SK-N-SH (cell line): Measurements from ENCODE around the gene TKTL1. TPM values are rescaled to one million over a fixed set of nuclear protein-coding genes. Genes with fewer than 3 reads are reported as not detected.
A peak's percentile ranks its signal among the peaks of the same experiment; 100 is the strongest.

Experiments
- CTCF ChIA-PET: fragments of 300-600, 350-600 bp; formaldehyde crosslinking; extraction: SDS; loops from one replicate; lab custom pipeline; 2021; lab: Yijun Ruan, JAX
- POLR2A ChIA-PET: fragments of 350-600 bp; sonication (Branson Sonifier 250); formaldehyde crosslinking; extraction: SDS; loops from one replicate; lab custom pipeline; 2020; ENCODE audit warnings: antibody characterized with exemption, inconsistent platforms; lab: Yijun Ruan, JAX
- DNase-seq: peaks from one replicate; pipeline ENCODE4 v3.0.0; 2012
- H2AFZ ChIP-seq: fragments of 200-600 bp; sonication (generic); 2 replicates; pipeline ENCODE4 v1.8.1; 2016; ENCODE audit warnings: antibody characterized with exemption, mild to moderate bottlenecking, low read depth
- H3F3A ChIP-seq: fragments of 200-600 bp; sonication (generic); replicated peaks from 2 replicates; pipeline ENCODE3; 2016; ENCODE audit warnings: antibody characterized with exemption, mild to moderate bottlenecking; ENCODE audit not compliant: insufficient read depth
- H3K27ac ChIP-seq, 2 experiments: fragments of 200-500 bp in 1 of 2; fragments of 200-600 bp in 1 of 2; sonication (Bioruptor generic) in 1 of 2; sonication (generic), shearing (Covaris generic) in 1 of 2; 2 replicates each; pipeline versions ENCODE4 v1.5.1 to v1.6.1; 2014 to 2016; ENCODE audit warnings: low read depth in 2 of 2, inconsistent platforms in 1 of 2, low read length in 1 of 2, mild to moderate bottlenecking in 1 of 2, mixed read lengths in 1 of 2
- H3K27me3 ChIP-seq: fragments of 200-600 bp; sonication (generic), shearing (Covaris generic); 2 replicates; pipeline ENCODE4 v1.6.1; 2016; ENCODE audit warnings: mixed run types; ENCODE audit not compliant: insufficient read depth
- H3K36me3 ChIP-seq, 2 experiments: fragments of 200-500 bp in 1 of 2; fragments of 200-600 bp in 1 of 2; sonication (Bioruptor generic) in 1 of 2; sonication (generic) in 1 of 2; replicated peaks in 1 of 2; 2 replicates each; pipeline versions ENCODE3 to v1.5.1; 2014 to 2016; ENCODE audit warnings: low read length in 1 of 2, mild to moderate bottlenecking in 1 of 2; ENCODE audit not compliant: insufficient read depth in 2 of 2, control insufficient read depth in 1 of 2
- H3K4me1 ChIP-seq, 2 experiments: fragments of 200-500 bp in 1 of 2; fragments of 200-600 bp in 1 of 2; sonication (Bioruptor generic) in 1 of 2; sonication (generic), shearing (Covaris generic) in 1 of 2; 2 replicates each; pipeline versions ENCODE4 v1.5.1 to v1.6.1; 2014 to 2016; ENCODE audit warnings: low read depth in 1 of 2, low read length in 1 of 2, mixed run types in 1 of 2; ENCODE audit not compliant: insufficient read depth in 2 of 2, control insufficient read depth in 1 of 2
- H3K4me2 ChIP-seq: fragments of 200-600 bp; sonication (generic), shearing (Covaris generic); 2 replicates; pipeline ENCODE4 v1.6.1; 2017; ENCODE audit warnings: mixed run types
- H3K4me3 ChIP-seq, 2 experiments: fragments of 200-500 bp in 1 of 2; fragments of 200-600 bp in 1 of 2; sonication (Bioruptor generic) in 1 of 2; sonication (generic), shearing (Covaris generic) in 1 of 2; 2 replicates each; pipeline versions ENCODE4 v1.5.1 to v1.8.1; 2014 to 2016; ENCODE audit warnings: low read depth in 2 of 2, inconsistent platforms in 1 of 2, low read length in 1 of 2, mild to moderate bottlenecking in 1 of 2, mixed read lengths in 1 of 2, moderate library complexity in 1 of 2
- H3K79me2 ChIP-seq: fragments of 200-600 bp; sonication (generic); 2 replicates; pipeline ENCODE4 v1.8.1; 2017; ENCODE audit warnings: mild to moderate bottlenecking; ENCODE audit not compliant: insufficient read depth
- H3K9ac ChIP-seq: fragments of 200-600 bp; sonication (generic); 2 replicates; pipeline ENCODE4 v1.6.1; 2017; ENCODE audit warnings: mixed run types
- H3K9me2 ChIP-seq: fragments of 200-600 bp; sonication (generic); 2 replicates; pipeline ENCODE4 v1.6.1; 2017; ENCODE audit warnings: mixed run types
- H3K9me3 ChIP-seq: fragments of 200-600 bp; sonication (generic); 2 replicates; pipeline ENCODE4 v1.6.1; 2017; ENCODE audit warnings: mixed run types, mild to moderate bottlenecking, moderate library complexity
- H4K20me1 ChIP-seq: fragments of 200-600 bp; sonication (generic); 2 replicates; pipeline ENCODE4 v1.6.1; 2017; ENCODE audit warnings: mild to moderate bottlenecking, mixed run types; ENCODE audit not compliant: insufficient read depth
- CTCF ChIP-seq: fragments of 200-600 bp; sonication (generic); IDR thresholded peaks from 2 replicates; pipeline ENCODE4 v1.6.1; 2017; ENCODE audit warnings: antibody characterized with exemption, mild to moderate bottlenecking, moderate library complexity
- ELF1 ChIP-seq: IDR thresholded peaks from 2 replicates; pipeline ENCODE4 v1.4.0; 2012
- MXI1 ChIP-seq: IDR thresholded peaks from 2 replicates; pipeline ENCODE4 v1.6.1; 2012; ENCODE audit warnings: mild to moderate bottlenecking, low read depth, low read length, improper control_type of control experiment
- NFIC ChIP-seq: IDR thresholded peaks from 2 replicates; pipeline ENCODE4 v1.4.0; 2012; ENCODE audit warnings: borderline replicate concordance
- RFX5 ChIP-seq: IDR thresholded peaks from 2 replicates; pipeline ENCODE4 v1.6.1; 2012; ENCODE audit warnings: mild to moderate bottlenecking, improper control_type of control experiment, low read length
- WGBS: methylation state at CpG from one replicate; pipeline ENCODE4 v1.1.6; 2017; ENCODE audit warnings: low lambda C conversion rate; 5-methylcytosine and 5-hydroxymethylcytosine counted together
- polyA plus RNA-seq, 3 experiments: library from polyadenylated mRNA; depleted of rRNA; stranded (reverse); fragments of >200 nt; gene quantifications; 2 replicates each; pipeline ENCODE4 v1.2.3, GENCODE V29; 2012
- TF ChIP-seq, protein P1 (sequence below): IDR thresholded peaks from 2 replicates; pipeline ENCODE4 v1.6.1; 2012; ENCODE audit warnings: mild to moderate bottlenecking, low read depth, low read length, moderate library complexity

TKTL1 gene
- polyA plus RNA-seq, 1 of the 3 experiments (the other 2 are of a cell fraction): not detected

DNA sequence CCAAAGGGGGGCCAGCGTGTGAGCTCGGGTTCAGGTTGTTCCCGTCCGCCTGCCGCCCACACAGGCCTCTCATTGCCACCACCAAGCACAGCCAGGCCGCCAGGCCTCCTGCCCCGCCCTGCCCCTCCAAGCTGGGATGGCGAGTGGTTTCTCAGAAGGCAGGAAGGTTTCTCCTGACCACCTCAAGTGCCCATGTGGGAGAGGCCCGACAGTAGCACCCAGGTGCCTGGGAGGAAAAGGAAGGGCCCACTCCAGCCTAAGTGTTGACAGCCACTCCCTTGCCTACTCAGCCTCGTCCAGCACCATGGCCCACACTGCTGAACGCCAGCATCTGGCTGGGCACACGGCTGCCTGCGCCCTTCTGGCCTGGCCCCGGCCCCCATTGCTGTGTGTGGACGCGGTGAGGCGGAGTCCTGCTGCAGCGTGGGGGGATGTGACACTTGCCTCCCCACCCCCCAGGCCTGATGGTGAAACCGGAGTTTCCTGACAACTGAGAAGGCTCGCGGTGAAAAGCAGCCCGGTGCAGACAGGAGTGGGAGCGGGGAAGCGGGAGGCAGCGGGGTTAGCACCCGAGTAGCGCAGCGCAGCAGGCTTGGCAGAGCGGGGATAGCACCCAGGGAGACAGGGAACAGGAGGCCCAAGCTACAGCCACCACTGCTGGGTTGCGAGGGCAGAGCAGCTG lies 59.6 kb downstream of the TKTL1 start:
- Histone ChIP-seq H3K4me2 (no peak overlapping the region), H2AFZ (no peak overlapping the region), H3K79me2 (peaks cover 37% of the 10 kb centered on the region), H3K9me3 (no peaks in the 10 kb centered on the region), H4K20me1 (peaks cover 100% of the 10 kb centered on the region), H3K4me1 (no peaks in the 10 kb centered on the region), H3F3A (peaks cover 54% of the 10 kb centered on the region), H3K36me3 (peaks cover 6 to 78% of the 10 kb centered on the region in 2 experiments), H3K9ac (no peak overlapping the region), H3K27ac (no peak overlapping the region), H3K9me2 (no peaks in the 10 kb centered on the region), H3K27me3 (no peaks in the 10 kb centered on the region), H3K4me3 (no peak overlapping the region)
- DNase-seq: no peak
- WGBS: 77% methylated on average over 16 of the region's 30 CpGs
- ChIA-PET POLR2A (no interaction called here), CTCF (interaction anchor here (0.7 kb wide), 1 partner anchor 8 kb away, joined by 3 read pairs; no protein-coding TSS in a partner anchor)
- no peak for TF ChIP-seq RFX5
- no peak for TF ChIP-seq MXI1

DNA sequence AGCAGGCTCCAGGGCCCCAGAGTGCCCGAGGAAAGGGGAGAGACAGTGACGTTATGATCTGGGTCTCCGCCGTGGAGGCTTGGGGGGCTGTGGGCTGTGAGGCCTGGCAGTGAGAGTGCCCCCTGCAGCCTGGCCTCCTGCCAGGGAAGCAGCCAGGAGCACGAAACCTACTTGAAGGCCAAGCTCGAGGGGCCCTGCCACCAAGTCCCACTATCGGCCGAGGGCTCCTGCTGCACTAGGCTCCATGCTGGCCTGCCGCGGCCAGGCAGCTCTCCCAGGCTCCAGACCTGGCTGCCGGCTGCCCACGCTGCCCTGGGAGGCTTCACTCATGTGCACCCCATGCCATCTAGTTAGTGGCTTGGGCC lies 60.2 kb downstream of the TKTL1 start:
- POLR2A ChIA-PET: no interaction called here
- Histone ChIP-seq H3K4me2 (no peak overlapping the region), H3K27ac (no peak overlapping the region), H3K36me3 (peaks cover 6 to 77% of the 10 kb centered on the region in 2 experiments), H3K4me1 (no peaks in the 10 kb centered on the region), H4K20me1 (peaks cover 100% of the 10 kb centered on the region), H3K9me2 (no peaks in the 10 kb centered on the region), H3K27me3 (no peaks in the 10 kb centered on the region), H3K79me2 (peaks cover 42% of the 10 kb centered on the region), H3K4me3 (no peak overlapping the region), H3K9me3 (no peaks in the 10 kb centered on the region), H2AFZ (no peak overlapping the region), H3K9ac (no peak overlapping the region), H3F3A (peaks cover 53% of the 10 kb centered on the region)
- CTCF ChIA-PET: no interaction called here
- no peak for DNase-seq
- TF ChIP-seq CTCF: 0 out of 2 replicates have a peak, but pooled peaks have one; percentile 16
- TF ChIP-seq, protein P1, sequence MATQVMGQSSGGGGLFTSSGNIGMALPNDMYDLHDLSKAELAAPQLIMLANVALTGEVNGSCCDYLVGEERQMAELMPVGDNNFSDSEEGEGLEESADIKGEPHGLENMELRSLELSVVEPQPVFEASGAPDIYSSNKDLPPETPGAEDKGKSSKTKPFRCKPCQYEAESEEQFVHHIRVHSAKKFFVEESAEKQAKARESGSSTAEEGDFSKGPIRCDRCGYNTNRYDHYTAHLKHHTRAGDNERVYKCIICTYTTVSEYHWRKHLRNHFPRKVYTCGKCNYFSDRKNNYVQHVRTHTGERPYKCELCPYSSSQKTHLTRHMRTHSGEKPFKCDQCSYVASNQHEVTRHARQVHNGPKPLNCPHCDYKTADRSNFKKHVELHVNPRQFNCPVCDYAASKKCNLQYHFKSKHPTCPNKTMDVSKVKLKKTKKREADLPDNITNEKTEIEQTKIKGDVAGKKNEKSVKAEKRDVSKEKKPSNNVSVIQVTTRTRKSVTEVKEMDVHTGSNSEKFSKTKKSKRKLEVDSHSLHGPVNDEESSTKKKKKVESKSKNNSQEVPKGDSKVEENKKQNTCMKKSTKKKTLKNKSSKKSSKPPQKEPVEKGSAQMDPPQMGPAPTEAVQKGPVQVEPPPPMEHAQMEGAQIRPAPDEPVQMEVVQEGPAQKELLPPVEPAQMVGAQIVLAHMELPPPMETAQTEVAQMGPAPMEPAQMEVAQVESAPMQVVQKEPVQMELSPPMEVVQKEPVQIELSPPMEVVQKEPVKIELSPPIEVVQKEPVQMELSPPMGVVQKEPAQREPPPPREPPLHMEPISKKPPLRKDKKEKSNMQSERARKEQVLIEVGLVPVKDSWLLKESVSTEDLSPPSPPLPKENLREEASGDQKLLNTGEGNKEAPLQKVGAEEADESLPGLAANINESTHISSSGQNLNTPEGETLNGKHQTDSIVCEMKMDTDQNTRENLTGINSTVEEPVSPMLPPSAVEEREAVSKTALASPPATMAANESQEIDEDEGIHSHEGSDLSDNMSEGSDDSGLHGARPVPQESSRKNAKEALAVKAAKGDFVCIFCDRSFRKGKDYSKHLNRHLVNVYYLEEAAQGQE: no peak
- TF ChIP-seq NFIC: peak; percentile 12; the same call in 1 of the 2 replicates
- TF ChIP-seq ELF1: no peak
- no CpG with 5 or more reads among the region's 12 CpGs for WGBS
